ENCODE results near the gene DYRK1A.

The DYRK1A gene

DNA sequence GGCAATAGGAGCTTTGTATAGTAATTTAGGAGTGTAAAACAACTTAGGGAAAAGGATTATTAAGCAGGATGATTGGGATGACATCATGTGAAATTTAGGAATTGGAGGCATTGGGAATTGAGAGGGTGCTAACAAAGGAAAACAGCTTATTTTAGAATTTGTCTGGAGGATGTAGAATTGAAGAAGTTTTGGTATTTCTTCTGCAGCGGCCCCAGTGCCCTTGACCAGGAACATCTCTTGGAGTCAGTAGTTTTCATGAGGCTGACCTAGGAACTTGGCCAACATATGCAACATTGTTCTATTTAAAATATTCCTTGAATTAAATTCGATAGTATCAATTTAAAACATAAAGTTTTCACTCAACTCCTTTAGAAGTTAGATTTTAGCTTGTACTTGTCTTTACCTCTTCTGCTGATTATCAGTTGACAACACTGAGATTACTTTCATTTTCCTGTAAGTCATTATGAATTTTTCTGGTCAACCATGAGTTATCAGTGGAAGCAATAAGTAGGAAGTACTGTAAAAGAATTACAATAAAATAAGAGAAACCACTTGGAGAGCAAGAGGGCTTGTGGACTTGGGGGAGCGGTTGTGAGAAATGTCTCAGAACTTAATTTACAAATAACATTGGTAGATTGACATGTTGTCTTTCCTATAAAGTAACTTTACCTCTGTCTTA lies 52.8 kb downstream of the DYRK1A start:
- no peak for DNase-seq (ENCODE audit: low spot score)

DNA sequence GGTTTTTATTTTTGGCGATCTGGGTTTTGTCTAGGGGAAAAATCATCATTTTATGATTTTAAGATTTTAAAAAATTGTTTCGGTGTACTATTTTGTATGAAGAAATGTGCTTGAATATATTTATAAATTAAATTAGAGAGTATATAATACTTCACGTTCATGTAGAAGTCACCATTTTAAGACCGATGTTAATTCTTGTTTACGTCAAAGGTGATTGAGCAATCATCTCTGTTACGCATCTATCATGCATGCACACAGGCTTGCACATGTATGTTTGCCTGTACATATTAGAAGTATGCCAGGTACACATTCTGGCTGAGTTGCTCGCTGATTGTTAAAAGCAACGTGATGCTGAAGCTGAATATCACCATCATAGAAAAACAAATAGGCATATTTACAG lies 54.7 kb downstream of the DYRK1A start:
- no peak for DNase-seq (ENCODE audit: low spot score)

DNA sequence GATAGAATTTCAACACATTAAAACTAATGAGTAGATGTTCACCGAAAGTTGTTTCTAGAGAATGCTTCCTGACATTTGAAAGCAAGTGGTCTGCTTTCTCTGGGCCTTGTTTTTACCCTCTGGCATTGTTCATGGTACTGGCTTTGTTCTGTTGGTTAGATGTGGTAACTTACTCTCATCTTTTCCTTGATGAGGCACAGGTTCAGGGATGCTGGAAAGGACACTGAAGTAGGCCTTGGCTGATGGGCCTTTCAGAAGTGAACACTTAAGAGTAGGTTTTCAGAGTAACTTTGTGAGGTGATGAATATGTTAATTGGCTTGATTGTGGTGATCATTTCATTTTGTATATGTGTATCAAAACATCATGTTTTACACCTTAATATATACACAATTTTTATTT lies 55.8 kb downstream of the DYRK1A start:
- DNase-seq (ENCODE audit: low spot score), result no peak

GRCh38 chr21:37423103-37423502 lies 56.5 kb downstream of the DYRK1A start:
- DNase-seq (ENCODE audit: low spot score), result no peak

DNA sequence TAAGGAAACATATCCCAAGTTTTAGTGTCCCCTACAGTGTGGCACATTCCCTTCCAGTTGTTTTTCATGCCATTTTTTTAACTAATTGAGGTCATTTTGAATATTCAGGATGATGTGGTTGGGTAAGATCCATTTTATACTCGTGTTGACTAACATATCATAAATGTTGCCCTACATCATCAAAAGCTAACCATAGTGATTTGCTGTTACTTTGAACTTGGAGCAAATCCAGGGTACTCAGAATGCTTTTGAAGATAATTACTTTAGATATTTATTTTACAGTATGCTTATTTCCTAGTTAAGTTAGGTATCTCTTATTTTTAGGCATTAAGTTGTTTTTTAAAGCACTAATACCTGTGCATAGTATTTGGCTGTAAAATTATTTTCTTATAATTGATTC lies 57.8 kb downstream of the DYRK1A start:
- DNase-seq (ENCODE audit: low spot score), result no peak

GRCh38 chr21:37425001-37425400 lies 58.4 kb downstream of the DYRK1A start:
- peak; percentile 14 for DNase-seq (ENCODE audit: low spot score)

- no peak for DNase-seq (ENCODE audit: low spot score)
Measured at GRCh38 chr21:37425684-37426083, 59.1 kb downstream of the DYRK1A start.

- no peak for DNase-seq (ENCODE audit: low spot score)
Measured at GRCh38 chr21:37427221-37427620, 60.6 kb downstream of the DYRK1A start.

DNA sequence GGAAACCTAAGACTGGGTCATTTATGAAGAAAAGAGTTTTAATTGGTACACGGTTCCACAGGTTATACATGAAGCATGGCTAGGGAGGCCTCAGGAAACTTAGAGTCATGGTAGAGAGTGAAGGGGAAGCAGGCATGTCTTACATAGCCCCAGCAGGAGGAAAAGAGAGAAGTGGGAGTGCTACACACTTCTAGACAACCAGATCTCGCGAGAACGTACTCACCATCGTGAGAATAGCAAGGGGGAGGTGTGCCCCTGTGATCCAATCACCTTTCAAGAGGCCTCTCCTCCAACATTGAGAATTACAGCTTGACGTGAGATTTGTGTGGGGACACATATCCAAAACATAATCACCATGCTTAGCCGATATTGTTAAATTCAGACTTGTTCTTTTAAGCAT lies 62.8 kb downstream of the DYRK1A start:
- DNase-seq (ENCODE audit: low spot score), result no peak

DNA sequence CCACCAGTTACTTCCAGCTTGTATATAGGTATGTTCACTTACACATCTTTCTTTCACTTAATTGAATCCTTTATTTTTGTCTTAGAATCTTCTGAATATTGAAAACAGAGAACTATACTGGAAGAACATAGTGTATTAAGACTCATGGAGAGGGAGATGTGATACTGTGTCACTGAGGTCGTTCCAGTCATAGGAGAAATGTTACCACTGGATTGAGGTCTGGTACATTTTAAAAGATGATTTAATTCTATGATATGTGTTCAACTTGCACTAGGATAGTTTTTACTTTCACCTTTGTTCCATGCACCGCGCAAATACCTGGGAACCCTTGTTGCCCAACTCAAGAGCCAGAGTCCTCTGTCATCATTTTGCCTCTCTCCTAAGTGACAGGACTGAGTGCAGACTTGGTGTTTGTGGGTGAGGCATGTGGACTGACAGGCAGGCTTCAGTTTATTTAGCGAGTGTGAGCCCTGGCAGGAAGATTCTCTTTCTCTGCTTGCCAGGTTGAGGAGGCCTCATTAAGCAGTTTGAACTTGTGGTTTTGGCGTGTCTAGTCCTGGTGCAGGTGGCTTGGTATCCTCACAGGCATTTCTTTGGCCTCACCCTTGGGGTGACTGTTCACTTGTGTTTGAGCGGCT lies 63.7 kb downstream of the DYRK1A start:
- no peak for DNase-seq (ENCODE audit: low spot score)

DNA sequence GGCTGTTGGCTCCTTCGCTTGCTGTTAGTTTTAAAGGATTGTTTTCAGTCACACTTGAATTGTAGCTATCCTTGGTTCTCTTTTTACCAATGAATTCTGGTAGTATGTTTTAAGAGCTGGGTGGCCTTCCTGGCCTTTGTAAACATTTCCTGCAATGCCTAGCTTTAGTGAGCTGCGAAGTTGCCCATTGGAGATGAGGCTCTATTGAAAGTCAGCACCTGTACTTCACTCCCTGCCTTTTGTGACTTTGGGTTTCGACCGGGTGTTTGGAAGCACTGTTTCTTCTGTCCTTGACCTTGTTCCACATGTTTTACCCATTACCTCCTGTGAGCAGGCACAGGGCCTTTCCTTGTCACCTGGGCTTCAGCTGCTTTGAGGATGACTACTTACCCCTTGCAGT lies 64.7 kb downstream of the DYRK1A start:
- DNase-seq (ENCODE audit: low spot score), result no peak

DNA sequence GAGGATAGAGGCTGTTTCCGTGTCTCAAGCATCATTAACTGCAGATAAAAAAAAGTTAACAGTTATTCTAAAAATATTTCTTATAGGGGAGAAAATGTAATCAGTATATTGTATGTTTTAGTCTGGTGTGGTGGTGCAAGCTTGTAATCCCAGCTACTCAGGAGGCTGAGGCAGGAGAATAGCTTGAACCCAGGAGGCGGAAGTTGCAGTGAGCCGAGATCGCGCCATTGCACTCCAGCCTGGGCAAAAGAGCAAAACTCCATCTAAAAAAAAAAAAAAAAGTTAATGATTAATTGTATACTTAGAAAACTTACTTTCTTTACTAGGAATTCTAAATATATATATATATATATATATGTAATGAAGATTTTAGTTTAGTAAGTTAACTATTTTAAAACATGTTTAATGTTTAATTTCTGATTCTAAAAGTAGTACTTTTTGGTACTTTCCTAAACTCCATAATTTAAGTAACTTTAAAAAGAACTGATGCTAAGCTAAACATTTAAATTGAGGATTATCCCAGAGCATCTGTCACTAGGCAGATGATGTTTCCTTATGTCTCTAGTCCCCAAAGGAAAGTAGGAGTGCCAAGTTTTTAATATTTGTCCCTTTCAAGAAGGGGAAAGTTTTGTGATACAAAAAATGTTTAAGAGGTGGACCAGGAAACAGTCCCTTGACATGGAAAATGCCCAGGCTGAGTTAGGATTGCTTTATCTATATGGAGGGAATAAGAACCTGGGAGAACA lies 66.3 kb downstream of the DYRK1A start:
- DNase-seq (ENCODE audit: low spot score), result no peak

- DNase-seq (ENCODE audit: low spot score), result no peak
Measured at GRCh38 chr21:37433456-37433840, 66.9 kb downstream of the DYRK1A start.

DNA sequence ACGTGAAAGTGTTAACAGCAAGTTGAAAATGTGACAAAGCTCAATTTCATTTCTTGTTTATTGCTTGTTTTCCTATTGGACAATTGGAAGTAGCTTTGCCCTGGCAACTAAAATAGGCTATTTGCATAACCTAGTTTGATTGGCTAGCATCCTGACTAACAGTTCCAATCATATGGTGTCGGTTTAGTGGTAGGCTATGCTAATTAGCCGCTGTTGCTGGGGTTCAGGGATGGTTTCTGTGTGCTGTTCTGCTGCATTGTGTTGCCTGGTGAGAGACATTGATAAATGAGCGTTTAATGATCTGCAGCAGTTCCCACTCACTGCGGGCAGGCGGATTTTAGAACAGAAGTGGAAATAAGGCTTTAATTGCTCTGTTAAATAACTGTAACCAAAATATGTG lies 68.5 kb downstream of the DYRK1A start:
- peak; percentile 80 for DNase-seq (ENCODE audit: low spot score)

GRCh38 chr21:37435711-37436110 lies 69.1 kb downstream of the DYRK1A start:
- DNase-seq (ENCODE audit: low spot score), result no peak

DNA sequence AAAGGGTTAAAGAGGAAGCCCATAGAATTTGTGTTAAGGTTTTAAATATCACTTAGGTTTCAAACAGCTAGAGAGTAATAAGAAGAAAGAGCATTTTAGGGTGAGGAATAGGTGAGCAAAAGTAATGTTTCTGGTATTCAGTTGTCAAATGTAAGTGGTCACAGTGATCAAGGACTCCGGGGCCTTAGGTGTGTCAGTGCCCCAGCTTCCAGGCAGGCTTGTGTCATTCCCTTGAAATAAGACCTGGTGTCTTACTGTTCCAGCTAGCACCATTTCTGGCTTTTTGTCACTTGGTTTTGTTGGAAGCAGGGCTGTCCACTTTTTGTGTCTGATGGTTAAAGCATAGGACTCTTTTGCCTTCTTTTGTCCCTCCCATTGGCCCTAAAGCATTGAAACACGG lies 69.6 kb downstream of the DYRK1A start:
- DNase-seq (ENCODE audit: low spot score), result no peak

DNA sequence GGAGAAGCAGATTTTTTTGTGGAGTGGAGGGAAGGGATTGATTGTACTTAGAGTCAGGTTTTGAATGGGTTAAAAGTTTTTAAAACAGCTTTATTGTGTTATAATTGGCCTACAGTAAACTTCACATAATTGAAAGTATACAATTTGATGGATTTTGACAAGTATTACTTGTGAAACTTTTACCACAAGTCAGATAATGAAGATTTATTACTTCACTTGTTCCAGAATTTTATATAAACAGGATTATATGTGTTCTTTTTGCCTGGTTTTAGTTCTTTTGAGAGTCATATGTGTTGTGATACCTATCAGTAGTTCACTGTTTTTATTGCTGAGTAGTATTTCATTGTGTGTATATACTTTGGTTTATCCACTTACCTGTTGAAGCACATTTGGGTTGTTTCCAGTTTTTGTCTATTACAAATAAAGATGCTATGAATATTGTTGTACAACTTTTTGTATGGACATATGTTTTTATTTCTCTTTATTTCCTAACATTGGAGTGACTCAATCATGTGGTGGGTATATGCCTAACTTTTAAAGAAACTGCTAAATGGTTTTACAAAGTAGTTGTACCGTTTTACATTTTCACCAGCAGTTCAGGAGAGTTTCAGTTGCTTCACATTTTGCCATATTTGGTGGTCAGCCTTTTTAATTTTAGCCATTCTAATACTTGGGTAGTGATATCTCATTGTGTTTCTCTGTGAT lies 71.0 kb downstream of the DYRK1A start:
- no peak for DNase-seq (ENCODE audit: low spot score)

DNA sequence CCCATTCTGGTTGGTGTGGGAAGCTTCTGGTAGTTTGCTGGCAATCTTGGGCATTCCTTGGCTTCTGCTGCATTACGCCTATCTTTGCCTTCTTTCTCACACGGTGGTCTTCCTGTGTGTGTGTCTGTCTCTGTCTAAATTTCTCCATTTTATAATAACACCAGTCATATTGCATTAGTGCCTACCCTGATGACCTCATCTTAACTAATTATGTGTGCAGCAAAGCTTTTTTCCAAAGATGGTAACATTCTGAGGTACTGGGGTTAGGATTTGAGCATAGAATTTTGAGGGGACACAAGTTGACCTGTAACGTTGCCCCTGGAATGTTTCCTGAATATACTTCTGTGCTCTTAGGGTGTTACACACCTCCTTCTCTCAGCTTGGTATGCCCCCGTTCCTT lies 77.1 kb downstream of the DYRK1A start:
- no peak for DNase-seq (ENCODE audit: low spot score)

DNA sequence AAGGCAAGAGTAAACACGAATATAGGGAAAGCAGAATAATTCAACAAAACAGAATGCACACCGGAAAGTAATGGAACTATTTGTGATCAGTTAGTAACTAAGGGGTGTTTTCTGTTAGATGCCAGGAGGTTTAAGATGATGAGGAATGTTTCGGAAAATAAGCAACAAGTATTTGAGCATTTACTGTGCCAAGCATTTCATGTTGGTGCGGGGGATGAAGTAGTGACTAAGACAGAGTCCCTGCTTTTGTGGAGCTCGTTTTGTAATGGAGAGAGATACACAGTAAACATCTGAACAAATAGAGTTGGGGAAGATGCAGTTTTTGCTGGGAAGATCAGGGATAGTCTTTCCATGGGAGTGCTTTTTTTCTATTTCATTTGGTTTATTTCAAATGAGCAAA lies 78.7 kb downstream of the DYRK1A start:
- DNase-seq (ENCODE audit: low spot score), result no peak

- DNase-seq (ENCODE audit: low spot score), result no peak
Measured at GRCh38 chr21:37446552-37446951, 80.0 kb downstream of the DYRK1A start.

- no peak for DNase-seq (ENCODE audit: low spot score)
Measured at GRCh38 chr21:37447288-37447936, 80.8 kb downstream of the DYRK1A start.

- DNase-seq (ENCODE audit: low spot score), result no peak
Measured at GRCh38 chr21:37449302-37449937, 82.8 kb downstream of the DYRK1A start.

Measured in kidney capillary endothelial cell (primary cell).